ENCODE results near the gene OTOF.

OTOF gene

DNA sequence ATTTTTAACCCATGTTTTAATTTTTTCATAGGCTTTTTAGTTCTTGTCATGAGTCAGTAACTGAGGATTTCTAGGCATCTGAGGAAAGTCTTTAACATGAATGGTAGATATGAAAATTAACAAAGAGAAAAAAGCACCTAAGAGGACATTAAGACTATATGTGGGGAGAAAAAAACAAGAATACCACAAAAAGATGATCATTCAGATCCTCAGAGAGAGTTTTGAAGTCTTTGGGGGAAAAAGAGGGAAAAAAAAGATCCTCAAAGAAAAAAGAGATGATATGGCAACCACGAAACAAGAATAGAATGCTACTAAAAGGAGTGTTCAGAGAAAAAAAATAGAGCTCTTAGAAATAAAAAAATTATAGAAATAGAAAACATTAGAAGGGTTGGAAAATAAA is 68.1 kb downstream of the OTOF start:
- H3K36me3 ChIP-seq (ENCODE audit: control insufficient read depth, insufficient read depth, low read length): no peaks in the 10 kb centered on the region
- no peaks in the 10 kb centered on the region for H3K9me3 ChIP-seq (ENCODE audit: control insufficient read depth, low read length)
- WGBS, 2 experiments (ENCODE audit: insufficient coverage in 2 of 2): no CpG with 5 or more reads among the region's 1 CpG
- H3K4me1 ChIP-seq (ENCODE audit: control insufficient read depth, insufficient read depth, low read length, poor library complexity, severe bottlenecking): no peaks in the 10 kb centered on the region
- H3K27ac ChIP-seq (ENCODE audit: low read depth, low read length, severe bottlenecking): no peak overlapping the region
- no peak overlapping the region for H3K4me3 ChIP-seq (ENCODE audit: extremely low read depth, insufficient read depth, low read length, poor library complexity, severe bottlenecking)

DNA sequence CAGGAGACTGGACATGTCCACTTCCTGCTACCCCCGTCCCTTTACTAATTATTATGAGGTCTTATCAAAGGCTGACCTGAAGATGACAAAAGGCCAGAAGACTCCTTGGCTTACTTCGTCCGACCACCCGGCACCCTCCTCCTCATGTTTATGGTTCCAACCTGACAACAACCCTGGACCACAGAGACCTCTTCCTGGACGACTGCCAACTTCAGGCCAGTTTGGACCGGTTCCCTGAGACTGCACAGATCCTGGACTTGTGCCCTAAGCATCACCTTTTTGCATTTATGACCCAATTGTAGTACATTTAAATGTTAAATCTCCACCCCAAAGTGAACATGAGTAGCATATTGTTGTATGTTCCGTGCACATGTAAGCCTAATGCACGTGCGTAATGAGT is 70.4 kb downstream of the OTOF start:
- Histone ChIP-seq H3K9me3 (ENCODE audit: control insufficient read depth, low read length) (no peaks in the 10 kb centered on the region), H3K36me3 (ENCODE audit: control insufficient read depth, insufficient read depth, low read length) (no peaks in the 10 kb centered on the region), H3K4me1 (ENCODE audit: control insufficient read depth, insufficient read depth, low read length, poor library complexity, severe bottlenecking) (no peaks in the 10 kb centered on the region), H3K27ac (ENCODE audit: low read depth, low read length, severe bottlenecking) (no peak overlapping the region), H3K4me3 (ENCODE audit: extremely low read depth, insufficient read depth, low read length, poor library complexity, severe bottlenecking) (no peak overlapping the region)
- WGBS, 2 experiments (ENCODE audit: insufficient coverage in 2 of 2): 84 to 99% methylated on average over 6 of the region's 9 CpGs
